Neural progenitor cell (in vitro differentiated cells): ENCODE results near the gene MEF2D. TPM values are rescaled to one million over a fixed set of nuclear protein-coding genes. Genes with fewer than 3 reads are reported as not detected.

ENCODE experiments used
- DNase-seq: peaks from one replicate; pipeline ENCODE4 v3.0.0-alpha.2; 2016; ENCODE audit warnings: low spot score
- H2AFZ ChIP-seq: fragments of 200-600 bp; sonication (generic); replicated peaks from 2 replicates; pipeline ENCODE4 v1.6.1; 2016; ENCODE audit warnings: antibody characterized with exemption
- H3F3A ChIP-seq: fragments of 200-600 bp; sonication (generic); 2 replicates; pipeline ENCODE4 v1.6.1; 2016; ENCODE audit warnings: antibody characterized with exemption, low read depth
- H3K27ac ChIP-seq: fragments of 200-600 bp; sonication (generic); 2 replicates; pipeline ENCODE4 v1.5.1; 2016; ENCODE audit warnings: mild to moderate bottlenecking
- H3K27me3 ChIP-seq: fragments of 200-600 bp; sonication (generic); 2 replicates; pipeline ENCODE4 v1.6.1; 2016; ENCODE audit warnings: mild to moderate bottlenecking, moderate library complexity
- H3K36me3 ChIP-seq: fragments of 200-600 bp; sonication (generic); 2 replicates; pipeline ENCODE4 v1.5.1; 2016
- H3K4me1 ChIP-seq: fragments of 200-600 bp; sonication (generic); 2 replicates; pipeline ENCODE4 v1.6.1; 2016; ENCODE audit warnings: mixed run types
- H3K4me2 ChIP-seq: fragments of 200-600 bp; sonication (generic); 2 replicates; pipeline ENCODE4 v1.6.1; 2016
- H3K4me3 ChIP-seq: fragments of 200-600 bp; sonication (generic); 2 replicates; pipeline ENCODE4 v1.5.1; 2016
- H3K79me2 ChIP-seq: fragments of 200-600 bp; sonication (generic); 2 replicates; pipeline ENCODE4 v1.6.1; 2016; ENCODE audit warnings: low read depth
- H3K9ac ChIP-seq: fragments of 200-600 bp; sonication (generic); 2 replicates; pipeline ENCODE4 v1.6.1; 2016
- H3K9me3 ChIP-seq: fragments of 200-600 bp; sonication (generic); 2 replicates; pipeline ENCODE4 v1.5.1; 2016; ENCODE audit warnings: low read depth
- H4K20me1 ChIP-seq: fragments of 200-600 bp; sonication (generic); 2 replicates; pipeline ENCODE4 v1.6.1; 2016; ENCODE audit warnings: low read depth
- H3K27ac Mint-ChIP-seq: 3 replicates; pipeline ENCODE4 v1.8.0; 2021; ENCODE audit warnings: mixed read lengths
- H3K27me3 Mint-ChIP-seq: 2 replicates; pipeline ENCODE4 v1.8.0; 2022; ENCODE audit warnings: low read depth, mild to moderate bottlenecking, inconsistent platforms, moderate library complexity, mixed read lengths; ENCODE audit not compliant: insufficient read depth
- H3K36me3 Mint-ChIP-seq: 3 replicates; pipeline ENCODE4 v1.8.0; 2021; ENCODE audit warnings: mixed read lengths
- H3K4me1 Mint-ChIP-seq: 3 replicates; pipeline ENCODE4 v1.8.0; 2021; ENCODE audit warnings: mixed read lengths
- H3K4me3 Mint-ChIP-seq: 3 replicates; pipeline ENCODE4 v1.8.0; 2021; ENCODE audit warnings: mild to moderate bottlenecking, moderate library complexity, mixed read lengths
- H3K9me3 Mint-ChIP-seq: 3 replicates; pipeline ENCODE4 v1.8.0; 2020; ENCODE audit warnings: mixed read lengths
- CTCF ChIP-seq: fragments of 200-600 bp; sonication (generic); IDR thresholded peaks from 2 replicates; pipeline ENCODE4 v1.5.1; 2017; ENCODE audit warnings: antibody characterized with exemption, mild to moderate bottlenecking
- EZH2 ChIP-seq: fragments of 200-600 bp; sonication (generic); IDR thresholded peaks from 2 replicates; pipeline ENCODE4 v1.6.1; 2017; ENCODE audit warnings: antibody characterized with exemption, mild to moderate bottlenecking, moderate library complexity
- EZH2phosphoT487 ChIP-seq: fragments of 200-600 bp; sonication (generic); IDR thresholded peaks from 2 replicates; pipeline ENCODE4 v1.6.1; 2017; ENCODE audit warnings: antibody characterized with exemption
- total RNA-seq: library from RNA; depleted of rRNA; stranded (reverse); fragments of >200 nt; gene quantifications from 2 replicates; pipeline ENCODE4 v1.2.3, GENCODE V29; 2015; ENCODE audit warnings: low replicate concordance

The MEF2D gene
- total RNA-seq, 1 donor from 2014 or later: 1.8 TPM

DNA sequence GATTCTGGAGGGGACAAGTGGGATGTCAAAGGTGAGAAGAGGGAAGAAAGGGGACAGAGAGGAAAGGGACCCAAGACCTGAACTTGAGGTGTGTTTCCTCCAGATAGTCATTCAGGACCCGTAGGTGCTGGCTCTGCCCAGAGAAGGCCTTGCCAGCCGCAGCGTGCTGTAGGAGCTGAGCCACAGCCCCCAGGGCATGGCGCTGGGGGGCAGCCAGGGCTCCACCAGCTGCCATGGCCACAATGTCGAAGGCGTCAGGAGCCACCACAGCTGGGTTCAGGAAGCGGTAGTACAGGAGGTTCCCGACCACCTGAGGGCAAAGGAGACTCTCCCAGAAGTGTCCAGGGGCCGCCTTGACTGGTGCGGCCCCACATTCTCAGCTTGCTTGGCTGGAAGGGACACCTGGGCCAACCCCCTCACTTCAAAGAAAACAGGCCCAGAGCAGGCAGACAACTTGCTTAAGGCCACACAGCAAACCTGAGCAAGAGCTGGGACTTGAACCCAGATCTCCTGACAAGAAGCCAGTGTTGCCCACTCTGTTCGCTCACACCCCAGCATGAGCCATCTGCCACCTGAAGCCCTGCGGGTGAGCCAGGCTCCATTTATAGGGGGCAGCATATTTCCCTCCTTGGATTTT, 34.0 kb upstream of the MEF2D start:
- Histone ChIP-seq H3K27ac (no peak overlapping the region), H4K20me1 (no peaks in the 10 kb centered on the region), H3K79me2 (no peaks in the 10 kb centered on the region), H3K4me3 (no peak overlapping the region), H3K36me3 (no peaks in the 10 kb centered on the region), H3K4me1 (no peaks in the 10 kb centered on the region), H3F3A (no peaks in the 10 kb centered on the region), H3K9ac (no peak overlapping the region), H3K4me2 (no peak overlapping the region), H3K9me3 (no peaks in the 10 kb centered on the region), H3K27me3 (no peaks in the 10 kb centered on the region), H2AFZ (no peak overlapping the region)
- H3K4me3 Mint-ChIP-seq: no peak overlapping the region
- no peaks in the 10 kb centered on the region for H3K9me3 Mint-ChIP-seq
- TF ChIP-seq CTCF (no peak), EZH2phosphoT487 (no peak), EZH2 (no peak)
- no peaks in the 10 kb centered on the region for H3K4me1 Mint-ChIP-seq
- H3K27ac Mint-ChIP-seq: no peak overlapping the region
- no peaks in the 10 kb centered on the region for H3K27me3 Mint-ChIP-seq
- DNase-seq: no peak
- peaks cover 36% of the 10 kb centered on the region for H3K36me3 Mint-ChIP-seq

GRCh38 chr1:156533568-156534220, 33.1 kb upstream of the MEF2D start:
- Mint-ChIP-seq H3K27ac (no peak overlapping the region), H3K9me3 (no peaks in the 10 kb centered on the region), H3K36me3 (peaks cover 31% of the 10 kb centered on the region)

GRCh38 chr1:156532374-156532773, 31.8 kb upstream of the MEF2D start:
- no peaks in the 10 kb centered on the region for H3K4me1 ChIP-seq
- H3K9ac ChIP-seq: no peak overlapping the region
- no peak overlapping the region for H3K27ac Mint-ChIP-seq
- DNase-seq: no peak
- no peaks in the 10 kb centered on the region for H3K36me3 ChIP-seq
- TF ChIP-seq EZH2phosphoT487 (no peak), EZH2 (no peak), CTCF (no peak)
- H2AFZ ChIP-seq: no peak overlapping the region
- no peak overlapping the region for H3K4me3 Mint-ChIP-seq
- H3K27me3 ChIP-seq: no peaks in the 10 kb centered on the region
- no peaks in the 10 kb centered on the region for H3K4me1 Mint-ChIP-seq
- peaks cover 34% of the 10 kb centered on the region for H3K36me3 Mint-ChIP-seq
- no peak overlapping the region for H3K4me3 ChIP-seq
- H3K9me3 Mint-ChIP-seq: no peaks in the 10 kb centered on the region
- H3K27ac ChIP-seq: no peak overlapping the region
- no peak overlapping the region for H3K4me2 ChIP-seq
- H3K27me3 Mint-ChIP-seq: peaks cover 3% of the 10 kb centered on the region
- no peaks in the 10 kb centered on the region for H3K9me3 ChIP-seq
- no peaks in the 10 kb centered on the region for H3F3A ChIP-seq
- H4K20me1 ChIP-seq: no peaks in the 10 kb centered on the region
- no peaks in the 10 kb centered on the region for H3K79me2 ChIP-seq

More at GRCh38 chr1:156533568-156534220, 33.1 kb upstream of the MEF2D start:
- no peaks in the 10 kb centered on the region for H3F3A ChIP-seq
- H3K27me3 ChIP-seq: no peaks in the 10 kb centered on the region
- H3K4me3 ChIP-seq: no peak overlapping the region
- H3K4me2 ChIP-seq: no peak overlapping the region
- H3K36me3 ChIP-seq: no peaks in the 10 kb centered on the region
- no peak for DNase-seq
- H4K20me1 ChIP-seq: no peaks in the 10 kb centered on the region
- no peak overlapping the region for H3K9ac ChIP-seq
- TF ChIP-seq EZH2: no peak
- TF ChIP-seq CTCF: no peak
- TF ChIP-seq EZH2phosphoT487: no peak
- H3K27ac ChIP-seq: no peak overlapping the region
- H3K27me3 Mint-ChIP-seq: no peaks in the 10 kb centered on the region
- no peak overlapping the region for H3K4me3 Mint-ChIP-seq
- no peaks in the 10 kb centered on the region for H3K9me3 ChIP-seq
- no peaks in the 10 kb centered on the region for H3K4me1 Mint-ChIP-seq
- no peaks in the 10 kb centered on the region for H3K79me2 ChIP-seq
- H3K4me1 ChIP-seq: no peaks in the 10 kb centered on the region
- no peak overlapping the region for H2AFZ ChIP-seq
